Measurements from ENCODE around the gene TMEM200B.

- TF ChIP-seq CTCF (IDR thresholded peaks at IDR 0.05) (peak; percentile 79 to 97 (median 96)), POLR2A (IDR thresholded peaks at IDR 0.05) (peak; percentile 65)
Observed at GRCh38 chr1:29124366-29125236, 898 bp upstream of the TMEM200B start.

Data from testis (tissue), 2 donors.